GM21786 (cell line): ENCODE measurements around the gene MCM9.
"Not testable (repeated sequence)": the region's sequence is repeated elsewhere in the genome, so short reads cannot be mapped to it uniquely, and the experiment has no call there.

ENCODE experiments used
- ATAC-seq: cut with Tn5 transposase; IDR thresholded peaks from one replicate; pipeline ENCODE4 v1.9.1; 2021; ENCODE audit not compliant: unreplicated experiment

Gene MCM9

GRCh38 chr6:118869350-118869749 lies 65.6 kb downstream of the MCM9 start:
- ATAC-seq, result no peak

GRCh38 chr6:118868901-118869300 lies 66.1 kb downstream of the MCM9 start:
- not testable (repeated sequence) for ATAC-seq

GRCh38 chr6:118867181-118867580 lies 67.8 kb downstream of the MCM9 start:
- no peak for ATAC-seq

- ATAC-seq, result peak; percentile 31
These were observed 69.9 kb downstream of the MCM9 start for GRCh38 chr6:118865100-118865391.

- peak; percentile 64 for ATAC-seq
These were observed 70.4 kb downstream of the MCM9 start for GRCh38 chr6:118864341-118865099.

- no peak for ATAC-seq
These were observed 72.5 kb downstream of the MCM9 start for GRCh38 chr6:118862443-118862842.

GRCh38 chr6:118860880-118861279 lies 74.1 kb downstream of the MCM9 start:
- ATAC-seq, result no peak

GRCh38 chr6:118860363-118860762 lies 74.6 kb downstream of the MCM9 start:
- no peak for ATAC-seq

- ATAC-seq, result no peak
These were observed 75.4 kb downstream of the MCM9 start for GRCh38 chr6:118859517-118860064.

- no peak for ATAC-seq
These were observed 78.7 kb downstream of the MCM9 start for GRCh38 chr6:118856301-118856700.

- no peak for ATAC-seq
These were observed 81.6 kb downstream of the MCM9 start for GRCh38 chr6:118853408-118853807.

GRCh38 chr6:118844915-118845314 lies 90.0 kb downstream of the MCM9 start:
- peak; percentile 49 for ATAC-seq

- ATAC-seq, result peak; percentile 94
These were observed 91.1 kb downstream of the MCM9 start for GRCh38 chr6:118843685-118844390.

GRCh38 chr6:118830691-118831090 lies 104.3 kb downstream of the MCM9 start:
- ATAC-seq, result no peak

GRCh38 chr6:118829817-118830478 lies 105.0 kb downstream of the MCM9 start:
- ATAC-seq, result no peak

- ATAC-seq, result no peak
These were observed 108.9 kb downstream of the MCM9 start for GRCh38 chr6:118826096-118826495.

GRCh38 chr6:118825661-118826060 lies 109.3 kb downstream of the MCM9 start:
- no peak for ATAC-seq

GRCh38 chr6:118815495-118815894 lies 119.5 kb downstream of the MCM9 start:
- ATAC-seq, result no peak

- ATAC-seq, result no peak
These were observed 121.2 kb downstream of the MCM9 start for GRCh38 chr6:118813775-118814174.

- no peak for ATAC-seq
These were observed 122.0 kb downstream of the MCM9 start for GRCh38 chr6:118812970-118813369.

GRCh38 chr6:118810420-118811027 lies 124.4 kb downstream of the MCM9 start:
- peak; percentile 87 for ATAC-seq
